Activated CD4-positive, alpha-beta T cell treated with anti-CD3 and anti-CD28 coated beads for 24 hours (primary cell): ENCODE measurements around the gene ZNF587.
A peak's percentile ranks its signal among the peaks of the same experiment; 100 is the strongest.
"Not testable (repeated sequence)": the region's sequence is repeated elsewhere in the genome, so short reads cannot be mapped to it uniquely, and the experiment has no call there.

Experiments used
- DNase-seq, 2 donors: peaks; one replicate each; pipeline ENCODE4 v3.0.0-alpha.2; 2020; ENCODE audit warnings: low read depth in 2 of 2

Gene ZNF587

DNA sequence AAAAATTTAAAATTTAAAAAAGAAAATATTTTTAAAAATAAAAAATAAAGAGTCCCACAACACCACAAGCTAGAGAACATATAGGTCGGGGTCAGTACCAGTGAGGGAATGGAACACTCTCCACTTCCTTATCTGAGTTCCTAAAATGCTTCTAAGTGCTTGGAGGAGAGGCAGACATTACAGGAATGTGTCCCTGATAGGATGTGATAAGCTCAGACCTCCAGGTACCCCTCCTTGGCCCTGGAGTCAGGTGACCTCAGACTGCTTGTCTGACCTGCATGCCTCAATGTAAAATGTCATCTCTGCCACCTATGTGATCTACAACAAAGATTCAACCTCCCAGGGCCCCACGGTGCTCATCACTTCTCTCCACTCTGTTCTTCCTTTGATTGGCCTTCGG lies 36.4 kb downstream of the ZNF587 start:
- no peak for DNase-seq

DNA sequence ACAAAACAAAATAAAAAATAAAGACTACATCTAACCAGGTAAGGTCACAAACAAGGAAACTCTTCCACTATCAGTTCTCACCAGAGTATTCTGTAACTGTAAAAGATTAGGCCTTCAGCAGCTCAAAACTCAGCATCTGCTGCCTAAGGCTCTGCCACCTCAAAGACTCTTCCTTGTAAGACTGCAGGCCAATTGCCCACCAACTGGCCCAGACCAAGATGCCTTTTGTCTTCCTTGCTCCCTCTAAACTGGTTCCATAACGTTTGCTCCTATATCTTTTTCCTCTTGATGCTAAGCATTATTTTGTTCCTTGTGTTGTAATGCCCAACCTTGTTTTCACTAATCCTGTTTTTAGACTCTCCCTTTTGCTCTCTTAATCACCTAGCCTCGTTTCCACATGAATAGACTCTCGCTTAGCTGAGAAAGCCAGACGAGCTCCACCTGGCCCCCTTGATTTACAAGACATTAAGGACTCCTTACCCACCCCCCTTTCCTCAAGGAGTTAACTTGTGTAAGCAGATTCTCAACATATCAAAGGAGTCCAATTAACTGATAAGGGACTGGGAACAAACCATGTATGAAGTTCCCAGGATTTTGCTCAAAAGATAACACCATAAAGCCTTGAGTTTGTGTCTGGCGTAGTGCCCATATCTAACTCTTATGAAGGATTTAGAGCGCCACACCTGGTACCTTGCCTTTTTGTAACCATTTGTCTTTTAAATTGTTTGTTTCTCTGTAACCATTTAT lies 37.7 kb downstream of the ZNF587 start:
- no peak for DNase-seq

DNA sequence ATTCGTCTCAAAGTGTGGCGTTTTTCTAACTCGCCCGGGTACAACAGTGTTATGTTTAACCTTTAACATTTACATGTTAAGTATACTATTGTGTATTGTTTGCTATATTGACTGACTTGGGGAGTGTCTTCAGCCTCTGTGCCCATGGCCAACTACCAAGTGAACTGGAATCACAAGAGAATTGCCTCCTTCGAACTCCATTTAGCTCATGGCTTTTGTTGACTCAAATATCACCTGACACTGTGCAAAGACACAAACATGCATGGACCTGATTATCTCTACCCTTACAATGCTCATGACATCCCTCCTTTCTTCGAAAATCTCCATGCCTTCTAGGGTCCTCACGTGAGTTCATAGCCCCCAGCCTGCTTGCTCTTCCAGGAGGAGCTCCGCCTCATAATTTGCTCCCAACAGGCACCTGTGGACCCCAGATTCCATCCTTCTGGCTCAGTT lies 38.5 kb downstream of the ZNF587 start:
- no peak for DNase-seq

DNA sequence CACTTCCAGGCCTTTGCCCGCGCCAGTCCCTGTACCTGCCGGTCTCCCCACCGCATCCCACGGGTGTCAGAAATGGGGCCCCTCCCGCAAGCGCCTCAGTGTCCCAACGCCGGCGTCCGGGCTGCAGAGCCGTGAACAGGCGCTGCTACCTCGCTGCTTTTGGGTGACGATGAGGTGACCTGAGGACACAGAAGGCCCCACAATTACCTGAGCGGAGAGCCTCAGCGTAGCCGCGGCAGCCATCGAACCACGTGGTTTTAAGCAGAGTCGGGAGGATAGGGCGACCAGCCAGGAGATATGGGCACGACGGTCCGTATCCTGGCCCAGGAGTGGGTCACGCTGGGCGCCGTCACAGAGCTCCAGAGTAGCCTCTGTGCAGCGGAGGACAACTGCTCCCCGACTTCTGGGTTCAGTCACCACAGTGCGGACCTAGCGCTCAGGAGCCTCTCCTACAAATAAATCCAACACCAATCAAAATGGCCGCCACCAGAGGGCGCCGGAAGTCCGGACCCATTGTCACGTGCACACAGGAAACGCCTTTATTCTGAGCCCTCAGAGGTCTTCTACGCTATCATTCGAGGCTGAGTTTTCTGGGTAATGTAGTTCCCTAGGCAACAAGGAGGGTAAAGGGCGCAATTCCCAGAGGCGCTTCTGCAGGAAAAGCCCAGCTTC lies 39.0 kb downstream of the ZNF587 start, which contains the start of gene ZNF814:
Gene ZNF814, minus strand, starts transcription at position 478 of the 672 bp plus-strand sequence. Its CDS starts 235 bp downstream, at position 243.
- peak; percentile 58 to 70 for DNase-seq

DNA sequence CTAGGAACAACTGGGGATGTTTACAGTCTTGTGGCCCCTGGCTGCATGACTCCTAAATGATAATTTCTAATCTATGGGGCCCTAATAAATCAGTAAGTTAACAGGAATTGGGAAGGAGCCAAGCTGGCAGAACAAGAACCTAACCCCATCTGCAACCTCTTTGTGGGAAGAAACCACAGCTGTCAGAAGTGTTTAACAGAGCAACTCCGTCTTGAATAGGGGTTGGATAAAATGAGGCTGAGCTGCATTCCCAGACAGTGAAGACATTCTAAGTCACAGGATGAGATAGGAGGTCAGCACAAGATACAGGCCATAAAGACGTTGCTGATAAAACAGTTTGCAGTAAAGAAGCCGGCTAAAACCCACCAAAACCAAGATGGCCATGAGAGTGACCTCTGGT lies 41.0 kb downstream of the ZNF587 start:
- DNase-seq: not testable (repeated sequence)

DNA sequence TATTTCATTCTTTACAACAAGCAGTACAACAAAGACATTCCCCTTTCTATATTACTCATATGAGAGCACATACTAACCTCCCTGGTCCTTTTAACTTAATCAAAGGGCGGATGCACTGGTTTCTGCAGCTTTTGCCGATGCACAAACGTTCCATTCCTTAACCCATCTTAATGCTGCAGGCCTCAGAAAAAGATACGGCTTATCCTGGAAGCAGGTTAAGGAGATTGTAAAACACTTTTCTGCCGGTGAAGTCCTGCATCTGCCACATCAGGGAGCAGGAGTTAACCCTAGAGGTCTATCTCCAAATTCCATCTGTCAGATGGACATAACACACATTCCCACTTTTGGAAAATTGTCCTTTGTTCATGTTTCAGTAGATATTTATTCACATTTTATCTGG lies 50.7 kb downstream of the ZNF587 start:
- DNase-seq: no peak

DNA sequence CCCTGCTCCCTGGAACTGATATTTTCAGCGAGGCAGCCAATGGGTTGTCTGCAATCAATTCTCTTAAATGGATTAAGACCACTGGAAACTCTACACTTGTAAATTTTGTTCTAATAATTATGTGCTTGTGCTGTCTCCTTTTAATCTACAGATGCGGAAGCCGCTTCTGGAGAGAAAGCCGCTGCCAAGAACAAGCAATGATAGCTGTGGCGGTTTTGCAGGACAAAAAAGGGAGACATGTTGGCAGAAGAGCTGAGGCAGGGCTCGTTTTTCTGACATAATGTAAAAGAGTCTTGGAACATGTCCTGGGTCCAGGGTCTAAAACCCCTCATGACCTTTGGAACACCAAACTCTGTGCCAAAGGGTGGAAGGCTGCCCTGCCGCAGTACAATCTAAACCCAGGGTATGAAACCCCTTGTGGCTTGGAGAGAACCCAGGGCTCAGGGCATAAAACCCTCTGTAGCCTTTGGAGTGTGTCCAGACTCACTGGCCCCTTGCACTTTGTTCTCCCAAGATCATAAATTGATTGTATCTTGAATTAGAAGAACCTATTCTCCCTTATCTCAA lies 54.0 kb downstream of the ZNF587 start:
- no peak for DNase-seq

DNA sequence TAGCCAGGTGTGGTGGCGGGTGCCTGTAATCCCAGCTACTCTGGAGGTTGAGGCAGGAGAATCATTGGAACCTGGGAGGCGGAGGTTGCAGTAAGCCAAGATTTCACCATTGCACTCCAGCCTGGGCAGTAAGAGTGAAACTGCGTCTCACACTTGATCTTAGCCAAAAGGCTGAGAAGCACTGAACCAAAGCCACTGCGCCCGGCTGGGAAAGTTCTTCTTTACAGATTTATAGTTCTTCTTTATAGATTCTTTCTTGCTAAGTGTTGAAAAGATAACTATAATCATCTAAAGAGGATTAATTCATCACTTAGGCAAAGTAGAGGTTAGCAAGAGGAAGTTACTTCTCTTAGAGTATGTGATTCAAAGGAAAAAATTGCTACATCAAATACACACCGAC lies 55.6 kb downstream of the ZNF587 start:
- DNase-seq: no peak

DNA sequence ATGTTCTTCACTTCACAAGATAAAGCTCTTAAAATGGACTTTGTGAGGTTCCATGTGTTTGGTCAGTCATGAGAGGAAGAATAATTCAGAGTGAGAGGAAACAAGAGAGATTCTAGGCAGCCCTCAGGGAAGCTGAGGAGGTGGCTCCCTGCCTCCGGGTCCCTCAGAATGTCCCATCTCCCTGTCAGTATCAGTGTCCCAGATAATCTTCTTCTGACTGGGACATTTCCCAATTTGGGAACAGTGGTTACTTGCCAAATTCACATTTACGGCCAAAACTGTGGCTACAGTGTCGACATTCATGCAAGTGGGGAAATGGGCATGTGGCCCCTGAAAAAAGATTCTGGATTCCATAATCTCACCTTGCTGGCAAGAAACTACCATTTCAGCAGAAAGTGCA lies 57.7 kb downstream of the ZNF587 start:
- DNase-seq: no peak

DNA sequence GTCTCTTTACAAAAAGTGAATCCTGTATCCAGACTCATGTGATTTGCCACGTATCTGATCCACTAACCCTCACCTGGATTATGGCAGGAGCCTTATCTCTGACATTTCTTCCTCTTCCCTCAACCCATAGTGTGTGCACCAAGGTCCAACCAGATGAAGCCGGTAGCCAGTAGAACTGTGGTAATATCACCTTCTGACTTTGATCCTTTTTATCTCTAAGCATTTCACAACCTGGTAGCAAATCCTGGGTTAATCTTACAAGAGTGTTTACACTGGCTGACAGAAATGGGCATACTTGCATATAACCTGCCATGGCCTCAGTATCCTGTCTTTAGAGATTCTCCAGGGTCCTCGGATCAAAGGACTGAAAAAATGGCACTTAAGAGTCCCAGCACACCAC lies 64.9 kb downstream of the ZNF587 start:
- DNase-seq: no peak
